ENCODE measurements around the gene LSG1.

Gene LSG1

GRCh38 chr3:194598771-194599557 lies 73.0 kb downstream of the LSG1 start:
- no peaks in the 10 kb centered on the region for H3K9me3 ChIP-seq
- H3K36me3 ChIP-seq = no peaks in the 10 kb centered on the region; the same call in 1 of the 2 replicates
- TF ChIP-seq CTCF (IDR thresholded peaks at IDR 0.05; ENCODE audit: low read depth, low read length) = no peak
- H3K4me1 ChIP-seq = no peaks in the 10 kb centered on the region
- DNase-seq = peak; percentile 56
- no peaks in the 10 kb centered on the region for H3K27me3 ChIP-seq
- no peak overlapping the region for H3K4me3 ChIP-seq (ENCODE audit: low read depth, low read length)

GRCh38 chr3:194596906-194597305 lies 75.1 kb downstream of the LSG1 start:
- no peak for DNase-seq
- H3K4me3 ChIP-seq (ENCODE audit: low read depth, low read length) = no peak overlapping the region
- no peaks in the 10 kb centered on the region for H3K36me3 ChIP-seq
- TF ChIP-seq CTCF (IDR thresholded peaks at IDR 0.05; ENCODE audit: low read depth, low read length) = no peak
- H3K27me3 ChIP-seq = no peaks in the 10 kb centered on the region
- H3K9me3 ChIP-seq = no peaks in the 10 kb centered on the region
- H3K4me1 ChIP-seq = peaks cover 10% of the 10 kb centered on the region

GRCh38 chr3:194592798-194593752 lies 78.9 kb downstream of the LSG1 start:
- TF ChIP-seq CTCF (IDR thresholded peaks at IDR 0.05; ENCODE audit: low read depth, low read length) = no peak
- no peak overlapping the region for H3K4me3 ChIP-seq (ENCODE audit: low read depth, low read length)
- no peaks in the 10 kb centered on the region for H3K9me3 ChIP-seq
- peaks cover 6% of the 10 kb centered on the region; the same call in 1 of the 2 replicates for H3K36me3 ChIP-seq
- peaks cover 10% of the 10 kb centered on the region for H3K4me1 ChIP-seq
- H3K27me3 ChIP-seq = no peaks in the 10 kb centered on the region
- DNase-seq = peak; percentile 37
